ENCODE data around the gene PRR23A.

The PRR23A gene

GRCh38 chr3:138971766-138972320 is 34.2 kb downstream of the PRR23A start:
- no peak for FAIRE-seq

GRCh38 chr3:138964923-138965322 is 41.1 kb downstream of the PRR23A start:
- no peak for FAIRE-seq

- FAIRE-seq: no peak
These were observed 41.8 kb downstream of the PRR23A start for GRCh38 chr3:138964264-138964663.

GRCh38 chr3:138962854-138963560 is 43.1 kb downstream of the PRR23A start:
- FAIRE-seq: no peak

- FAIRE-seq: no peak
These were observed 45.6 kb downstream of the PRR23A start for GRCh38 chr3:138960417-138960852.

Measured in G401.6 (cell line).